ENCODE results near the gene IGFBP1. TPM values are rescaled to one million over a fixed set of nuclear protein-coding genes. Genes with fewer than 3 reads are reported as not detected.

Gene IGFBP1
- total RNA-seq, 6 donors from 2014 or later, result 0.17 to 0.23 TPM; not detected in 4

DNA sequence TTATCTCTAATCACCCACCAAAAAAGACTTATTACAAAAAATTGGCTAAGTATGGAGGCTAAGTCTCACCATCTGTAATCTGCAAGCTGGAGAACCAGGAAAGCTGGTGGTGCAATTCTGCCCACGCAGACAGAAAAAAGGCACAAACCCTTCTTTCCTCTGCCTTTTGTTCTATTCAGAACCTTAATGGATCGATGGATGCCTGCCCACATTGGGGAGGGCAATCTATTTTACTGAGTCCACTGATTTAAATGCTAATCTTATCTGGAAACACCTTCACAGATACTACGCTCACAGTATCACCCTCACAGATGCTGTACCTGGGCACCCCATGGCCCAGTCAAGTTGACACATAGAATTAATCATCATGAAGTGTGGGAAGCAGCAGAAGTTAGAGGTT lies 22.6 kb downstream of the IGFBP1 start:
- no peaks in the 10 kb centered on the region for H3K4me1 ChIP-seq
- WGBS, 2 donors, result 88 to 94% methylated on average over 3 of the region's 3 CpGs
- H3K4me3 ChIP-seq, result no peak overlapping the region
- no peaks in the 10 kb centered on the region for H3K9me3 ChIP-seq
- H3K27me3 ChIP-seq, result no peaks in the 10 kb centered on the region
- H3K36me3 ChIP-seq, result peaks cover 0 to 3% (median 0%) of the 10 kb centered on the region in 4 donors
- H3K27ac ChIP-seq, result no peak overlapping the region
- ATAC-seq (ENCODE audit: low FRiP score in 2 of 2) (no peak), DNase-seq (no peak)
- TF ChIP-seq EP300 (IDR thresholded peaks at IDR 0.05) (no peak), POLR2AphosphoS5 (IDR thresholded peaks at IDR 0.05) (no peak), POLR2A (IDR thresholded peaks at IDR 0.05) (no peak)
- TF ChIP-seq, protein P1, sequence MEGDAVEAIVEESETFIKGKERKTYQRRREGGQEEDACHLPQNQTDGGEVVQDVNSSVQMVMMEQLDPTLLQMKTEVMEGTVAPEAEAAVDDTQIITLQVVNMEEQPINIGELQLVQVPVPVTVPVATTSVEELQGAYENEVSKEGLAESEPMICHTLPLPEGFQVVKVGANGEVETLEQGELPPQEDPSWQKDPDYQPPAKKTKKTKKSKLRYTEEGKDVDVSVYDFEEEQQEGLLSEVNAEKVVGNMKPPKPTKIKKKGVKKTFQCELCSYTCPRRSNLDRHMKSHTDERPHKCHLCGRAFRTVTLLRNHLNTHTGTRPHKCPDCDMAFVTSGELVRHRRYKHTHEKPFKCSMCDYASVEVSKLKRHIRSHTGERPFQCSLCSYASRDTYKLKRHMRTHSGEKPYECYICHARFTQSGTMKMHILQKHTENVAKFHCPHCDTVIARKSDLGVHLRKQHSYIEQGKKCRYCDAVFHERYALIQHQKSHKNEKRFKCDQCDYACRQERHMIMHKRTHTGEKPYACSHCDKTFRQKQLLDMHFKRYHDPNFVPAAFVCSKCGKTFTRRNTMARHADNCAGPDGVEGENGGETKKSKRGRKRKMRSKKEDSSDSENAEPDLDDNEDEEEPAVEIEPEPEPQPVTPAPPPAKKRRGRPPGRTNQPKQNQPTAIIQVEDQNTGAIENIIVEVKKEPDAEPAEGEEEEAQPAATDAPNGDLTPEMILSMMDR (IDR thresholded peaks at IDR 0.05), result no peak

DNA sequence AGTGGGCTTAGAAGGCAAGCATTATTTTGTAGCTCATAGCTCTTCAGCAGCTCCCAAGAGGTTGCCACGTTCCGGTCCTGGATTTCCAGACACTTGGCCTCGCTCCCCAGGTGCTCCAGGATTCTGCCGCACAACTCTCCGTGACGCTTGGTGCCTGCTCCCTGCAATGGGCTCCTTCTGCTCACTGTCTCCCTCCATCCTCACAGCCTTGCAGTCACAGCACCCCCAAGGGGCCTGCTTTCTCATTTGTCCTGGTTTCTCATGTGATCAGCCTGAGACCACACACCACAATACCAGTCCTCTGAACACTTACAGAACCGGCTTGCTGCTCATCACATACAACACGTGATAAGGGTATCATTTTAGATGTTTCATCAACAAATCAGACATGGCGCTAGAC lies 23.0 kb downstream of the IGFBP1 start:
- peaks cover 0 to 3% (median 0%) of the 10 kb centered on the region in 4 donors for H3K36me3 ChIP-seq
- no peaks in the 10 kb centered on the region for H3K27me3 ChIP-seq
- no peaks in the 10 kb centered on the region for H3K9me3 ChIP-seq
- no peak for TF ChIP-seq POLR2A (IDR thresholded peaks at IDR 0.05)
- no peak for TF ChIP-seq POLR2AphosphoS5 (IDR thresholded peaks at IDR 0.05)
- no peak for TF ChIP-seq EP300 (IDR thresholded peaks at IDR 0.05)
- TF ChIP-seq, protein P1 (IDR thresholded peaks at IDR 0.05), result no peak
- no peaks in the 10 kb centered on the region for H3K4me1 ChIP-seq
- H3K4me3 ChIP-seq, result no peak overlapping the region
- WGBS, 2 donors, result 91 to 98% methylated on average over 9 of the region's 9 CpGs
- ATAC-seq (ENCODE audit: low FRiP score in 2 of 2) (no peak), DNase-seq (no peak)
- H3K27ac ChIP-seq, result no peak overlapping the region

DNA sequence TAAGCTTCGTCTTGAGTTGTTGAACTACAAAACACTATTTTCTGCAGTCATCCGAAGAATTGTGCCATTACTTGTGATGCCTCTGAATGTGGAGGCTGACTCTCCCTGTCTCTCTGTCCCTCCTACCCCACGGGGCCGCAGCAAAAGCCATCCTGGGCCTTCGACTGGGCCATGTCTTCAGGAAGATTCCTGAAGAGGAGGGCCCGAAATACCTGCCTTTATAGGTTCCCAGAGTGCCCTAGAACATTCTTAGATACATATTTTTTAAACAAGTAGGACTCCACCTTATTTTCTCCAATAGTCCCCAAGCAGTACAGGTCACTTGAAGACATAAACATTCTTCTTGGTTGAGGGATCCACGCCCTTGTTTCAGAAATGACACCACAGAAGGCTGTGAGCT lies 24.7 kb downstream of the IGFBP1 start:
- no peak for TF ChIP-seq POLR2A (IDR thresholded peaks at IDR 0.05)
- TF ChIP-seq, protein P1 (IDR thresholded peaks at IDR 0.05), result no peak
- no peak for TF ChIP-seq POLR2AphosphoS5 (IDR thresholded peaks at IDR 0.05)
- TF ChIP-seq EP300 (IDR thresholded peaks at IDR 0.05), result no peak
- no peak for ATAC-seq (ENCODE audit: low FRiP score in 2 of 2)
- Histone ChIP-seq H3K27me3 (no peaks in the 10 kb centered on the region), H3K36me3 (peaks cover 0 to 3% (median 0%) of the 10 kb centered on the region in 4 donors), H3K27ac (no peak overlapping the region), H3K4me1 (peaks cover 3 to 7% (median 5%) of the 10 kb centered on the region in 4 donors), H3K9me3 (no peaks in the 10 kb centered on the region), H3K4me3 (no peak overlapping the region)
- no peak for DNase-seq
- WGBS, 2 donors, result 89 to 92% methylated on average over 7 of the region's 7 CpGs

DNA sequence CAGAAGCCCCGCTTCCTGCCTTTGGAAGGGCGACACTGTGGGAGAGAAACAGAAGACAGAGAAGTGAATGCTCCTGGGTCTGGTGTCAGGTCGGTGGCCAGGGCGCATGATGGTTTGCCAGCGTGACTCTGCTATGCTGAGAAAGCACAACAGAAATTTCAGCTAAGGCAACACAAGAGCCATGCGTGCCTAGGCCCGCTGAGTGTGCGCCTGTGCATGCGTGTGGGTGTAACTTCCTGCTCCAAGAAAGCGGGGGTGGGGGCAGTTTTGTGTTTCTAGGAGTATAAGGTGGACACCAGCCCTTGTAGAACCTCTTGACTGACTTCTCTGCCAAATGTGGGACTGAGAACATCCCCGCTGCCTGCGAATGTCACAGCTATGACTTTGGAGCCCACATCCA lies 26.6 kb downstream of the IGFBP1 start:
- no peak for ATAC-seq (ENCODE audit: low FRiP score in 2 of 2)

More for the DNA sequence above, 26.6 kb downstream of the IGFBP1 start:
- Histone ChIP-seq H3K27me3 (peaks cover 0 to 2% (median 1%) of the 10 kb centered on the region in 4 donors), H3K4me1 (peaks cover 3 to 21% (median 5%) of the 10 kb centered on the region in 4 donors), H3K4me3 (no peak overlapping the region), H3K27ac (no peak overlapping the region), H3K9me3 (no peaks in the 10 kb centered on the region), H3K36me3 (peaks cover 0 to 3% (median 0%) of the 10 kb centered on the region in 4 donors)
- no peak for DNase-seq
- no peak for TF ChIP-seq POLR2AphosphoS5 (IDR thresholded peaks at IDR 0.05)
- TF ChIP-seq EP300 (IDR thresholded peaks at IDR 0.05), result no peak
- TF ChIP-seq POLR2A (IDR thresholded peaks at IDR 0.05), result no peak
- TF ChIP-seq, protein P1 (IDR thresholded peaks at IDR 0.05), result no peak
- 85 to 94% methylated on average over 12 of the region's 12 CpGs for WGBS, 2 donors

Measured in upper lobe of left lung (tissue), 6 donors.